Activated T-helper 17 cell treated with anti-CD3 and anti-CD28 coated beads, Interleukin-2, amount 50 U/mL, for 72 hours (primary cell): ENCODE measurements around the gene CSAG2. TPM values are rescaled to one million over a fixed set of nuclear protein-coding genes. Genes with fewer than 3 reads are reported as not detected.
"Not testable (repeated sequence)": the region's sequence is repeated elsewhere in the genome, so short reads cannot be mapped to it uniquely, and the experiment has no call there.

Experiments
- ATAC-seq: fragments of 150-1000 bp; cut with Tn5 transposase; replicated peaks from 2 replicates; pipeline ENCODE4 v1.10.0; 2021; ENCODE audit warnings: mild to moderate bottlenecking, moderate library complexity
- H3K27ac Mint-ChIP-seq: one replicate; pipeline ENCODE4 v1.8.0; 2022; ENCODE audit warnings: mixed read lengths
- H3K27me3 Mint-ChIP-seq: one replicate; pipeline ENCODE4 v1.8.0; 2022; ENCODE audit warnings: mixed read lengths
- H3K36me3 Mint-ChIP-seq: one replicate; pipeline ENCODE4 v1.8.0; 2022; ENCODE audit warnings: low read depth, mild to moderate bottlenecking, mixed read lengths
- H3K4me1 Mint-ChIP-seq: one replicate; pipeline ENCODE4 v1.8.0; 2022; ENCODE audit warnings: mixed read lengths
- H3K4me3 Mint-ChIP-seq: one replicate; pipeline ENCODE4 v1.8.0; 2022; ENCODE audit warnings: mild to moderate bottlenecking, mixed read lengths
- H3K9me3 Mint-ChIP-seq: one replicate; pipeline ENCODE4 v1.8.0; 2022; ENCODE audit warnings: mixed read lengths
- total RNA-seq, 2 donors: library from RNA; stranded (reverse); gene quantifications; one replicate each; pipeline ENCODE4 v1.2.3, GENCODE V29; 2022

CSAG2 gene
- total RNA-seq, 2 donors from 2014 or later: not detected

DNA sequence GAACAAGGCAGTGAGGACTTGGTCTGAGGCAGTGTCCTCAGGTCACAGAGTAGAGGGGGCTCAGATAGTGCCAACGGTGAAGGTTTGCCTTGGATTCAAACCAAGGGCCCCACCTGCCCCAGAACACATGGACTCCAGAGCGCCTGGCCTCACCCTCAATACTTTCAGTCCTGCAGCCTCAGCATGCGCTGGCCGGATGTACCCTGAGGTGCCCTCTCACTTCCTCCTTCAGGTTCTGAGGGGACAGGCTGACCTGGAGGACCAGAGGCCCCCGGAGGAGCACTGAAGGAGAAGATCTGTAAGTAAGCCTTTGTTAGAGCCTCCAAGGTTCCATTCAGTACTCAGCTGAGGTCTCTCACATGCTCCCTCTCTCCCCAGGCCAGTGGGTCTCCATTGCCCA, 8.7 kb downstream of the CSAG2 start:
- ATAC-seq, H3K4me1 Mint-ChIP-seq, H3K27me3 Mint-ChIP-seq, H3K27ac Mint-ChIP-seq, H3K36me3 Mint-ChIP-seq, H3K9me3 Mint-ChIP-seq, H3K4me3 Mint-ChIP-seq: not testable (repeated sequence)

DNA sequence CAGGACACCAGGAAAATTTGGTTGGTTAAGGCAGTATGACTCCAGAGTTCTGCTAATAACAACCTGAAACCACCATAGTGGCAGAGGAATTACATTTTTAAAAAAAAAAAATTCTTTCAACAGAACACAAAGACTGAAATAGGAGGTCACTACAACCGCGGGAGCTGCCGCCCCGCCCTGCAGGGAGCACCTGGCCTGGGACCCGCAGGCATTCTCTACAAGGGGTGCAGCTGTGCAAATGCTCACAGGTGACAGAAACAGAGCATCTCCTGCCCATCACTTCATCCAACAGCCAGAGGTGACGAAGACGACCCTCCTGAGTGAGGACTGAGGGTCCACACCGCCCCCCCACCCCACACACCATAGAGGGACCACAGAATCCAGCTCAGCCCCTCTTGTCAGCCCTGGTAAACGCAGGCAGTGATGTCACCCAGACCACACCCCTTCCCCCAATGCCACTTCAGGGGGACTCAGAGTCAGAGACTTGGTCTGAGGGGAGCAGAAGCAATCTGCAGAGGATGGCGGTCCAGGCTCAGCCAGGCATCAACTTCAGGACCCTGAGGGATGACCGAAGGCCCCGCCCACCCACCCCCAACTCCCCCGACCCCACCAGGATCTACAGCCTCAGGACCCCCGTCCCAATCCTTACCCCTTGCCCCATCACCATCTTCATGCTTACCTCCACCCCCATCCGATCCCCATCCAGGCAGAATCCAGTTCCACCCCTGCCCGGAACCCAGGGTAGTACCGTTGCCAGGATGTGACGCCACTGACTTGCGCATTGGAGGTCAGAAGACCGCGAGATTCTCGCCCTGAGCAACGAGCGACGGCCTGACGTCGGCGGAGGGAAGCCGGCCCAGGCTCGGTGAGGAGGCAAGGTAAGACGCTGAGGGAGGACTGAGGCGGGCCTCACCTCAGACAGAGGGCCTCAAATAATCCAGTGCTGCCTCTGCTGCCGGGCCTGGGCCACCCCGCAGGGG, 10.8 kb downstream of the CSAG2 start, which contains the start of gene MAGEA3:
TSS of gene MAGEA3 (plus strand) at position 843 of the 980 bp plus-strand sequence. CDS start 2,039 bp downstream, outside the sequence.
- not testable (repeated sequence) for H3K9me3 Mint-ChIP-seq, H3K27me3 Mint-ChIP-seq, H3K36me3 Mint-ChIP-seq, H3K4me1 Mint-ChIP-seq, H3K4me3 Mint-ChIP-seq, ATAC-seq, H3K27ac Mint-ChIP-seq

DNA sequence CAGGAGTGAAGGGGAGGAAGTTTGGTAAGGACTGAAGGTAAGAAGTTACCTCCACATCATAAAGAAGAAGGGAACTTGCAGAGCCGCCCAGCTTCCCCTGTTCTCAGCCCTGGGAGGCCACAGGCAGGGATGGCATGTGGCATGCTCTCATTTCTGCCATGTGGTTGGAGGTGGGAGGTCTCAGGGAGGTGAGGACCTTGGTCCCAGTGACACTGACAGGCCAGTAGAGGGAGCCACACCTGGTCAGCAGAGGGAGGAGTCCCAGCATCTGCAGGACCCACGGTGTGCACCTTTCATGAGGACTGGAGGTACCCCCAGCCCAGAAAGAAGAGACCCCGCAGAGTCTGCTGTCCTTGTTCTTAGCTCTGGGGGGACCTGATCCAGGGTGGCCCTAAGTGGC, 28.1 kb downstream of the CSAG2 start:
- not testable (repeated sequence) for H3K36me3 Mint-ChIP-seq, H3K27me3 Mint-ChIP-seq, H3K9me3 Mint-ChIP-seq, H3K4me3 Mint-ChIP-seq, H3K27ac Mint-ChIP-seq, H3K4me1 Mint-ChIP-seq
- peak; percentile 52 for ATAC-seq

DNA sequence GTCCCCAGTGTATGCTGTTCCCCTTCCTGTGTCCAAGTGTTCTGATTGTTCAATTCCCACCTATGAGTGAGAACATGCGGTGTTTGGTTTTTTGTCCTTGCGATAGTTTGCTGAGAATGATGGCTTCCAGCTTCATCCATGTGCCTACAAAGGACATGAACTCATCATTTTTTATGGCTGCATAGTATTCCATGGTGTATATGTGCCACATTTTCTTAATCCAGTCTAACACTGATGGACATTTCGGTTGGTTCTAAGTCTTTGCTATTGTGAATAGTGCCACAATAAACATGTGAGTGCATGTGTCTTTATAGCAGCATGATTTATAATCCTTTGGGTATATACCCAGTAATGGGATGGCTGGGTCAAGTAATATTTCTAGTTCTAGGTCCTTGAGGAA, 34.4 kb downstream of the CSAG2 start:
- not testable (repeated sequence) for H3K27ac Mint-ChIP-seq

DNA sequence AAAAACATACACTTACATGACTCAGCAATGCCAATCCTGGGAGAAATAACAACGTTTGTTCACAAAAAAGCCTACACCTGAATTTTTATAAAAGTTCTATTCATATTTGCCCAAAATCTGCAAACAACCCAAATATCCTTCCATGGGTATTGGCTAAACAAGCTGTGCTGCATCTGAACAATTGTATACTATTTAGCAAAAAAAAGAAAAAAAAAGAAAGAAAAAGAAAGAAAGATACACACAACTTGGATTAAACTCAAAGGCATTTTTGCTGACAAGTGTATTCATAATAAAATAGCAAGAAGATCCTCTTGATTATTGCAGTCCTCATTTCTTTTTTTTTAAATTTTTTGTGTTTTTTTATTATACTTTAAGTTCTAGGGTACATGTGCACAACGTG, 34.9 kb downstream of the CSAG2 start:
- Mint-ChIP-seq H3K9me3 (no peaks in the 10 kb centered on the region), H3K4me1 (no peaks in the 10 kb centered on the region), H3K36me3 (no peaks in the 10 kb centered on the region), H3K27me3 (peaks cover 6% of the 10 kb centered on the region), H3K4me3 (no peak overlapping the region), H3K27ac (no peak overlapping the region)
- ATAC-seq: no peak

More for the DNA sequence above, 34.4 kb downstream of the CSAG2 start:
- not testable (repeated sequence) for H3K9me3 Mint-ChIP-seq, H3K4me3 Mint-ChIP-seq, H3K27me3 Mint-ChIP-seq, ATAC-seq, H3K4me1 Mint-ChIP-seq, H3K36me3 Mint-ChIP-seq

- H3K27me3 Mint-ChIP-seq: peaks cover 4% of the 10 kb centered on the region
- no peak for ATAC-seq
- H3K9me3 Mint-ChIP-seq: peaks cover 4% of the 10 kb centered on the region
- H3K36me3 Mint-ChIP-seq: no peaks in the 10 kb centered on the region
- no peaks in the 10 kb centered on the region for H3K4me1 Mint-ChIP-seq
- no peak overlapping the region for H3K4me3 Mint-ChIP-seq
- H3K27ac Mint-ChIP-seq: no peak overlapping the region
Observed at GRCh38 chrX:152663086-152663485, 46.0 kb downstream of the CSAG2 start.

DNA sequence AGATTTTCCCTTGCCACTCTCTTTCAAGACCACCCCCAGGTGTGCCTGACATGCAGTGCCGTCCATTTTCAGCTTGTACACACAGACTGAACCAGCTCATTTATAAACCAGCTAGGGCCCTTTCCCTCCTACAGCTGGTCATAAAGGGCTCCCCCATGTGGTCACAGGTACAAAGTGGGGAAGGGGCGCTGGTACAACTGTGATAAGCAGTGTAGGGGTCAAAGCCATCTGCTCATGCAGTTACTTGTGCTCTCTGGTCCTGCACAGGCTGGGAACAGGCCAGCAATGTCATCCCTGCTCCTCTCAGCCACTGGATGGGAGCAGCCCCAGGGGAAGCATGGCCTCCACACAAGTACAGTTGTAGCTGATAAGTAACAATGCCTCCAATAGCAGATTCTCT, 50.8 kb downstream of the CSAG2 start:
- Mint-ChIP-seq H3K4me1 (no peaks in the 10 kb centered on the region), H3K9me3 (no peaks in the 10 kb centered on the region), H3K27ac (no peak overlapping the region), H3K4me3 (no peak overlapping the region), H3K36me3 (no peaks in the 10 kb centered on the region), H3K27me3 (peaks cover 3% of the 10 kb centered on the region)
- no peak for ATAC-seq

Other genes starting within 250 kb of the CSAG2 start
- under 1 TPM in 1 of 2 donors, not detected in 1; 0.05 TPM for gene GABRQ, start 71.4 kb downstream of the CSAG2 start, total RNA-seq
- gene MAGEA3, start 10.5 kb downstream of the CSAG2 start, total RNA-seq: not detected
- gene MAGEA2B, start 5.4 kb upstream of the CSAG2 start, total RNA-seq: not detected
- gene CSAG1, start 24.4 kb upstream of the CSAG2 start, total RNA-seq: not detected
- gene MAGEA12, start 24.5 kb upstream of the CSAG2 start, total RNA-seq: not detected
- gene MAGEA2, start 44.6 kb upstream of the CSAG2 start, total RNA-seq: not detected
- gene CSAG3, start 49.9 kb upstream of the CSAG2 start, total RNA-seq: under 1 TPM in 1 of 2 donors, not detected in 1; 0.32 TPM
- not detected for gene MAGEA6, start 60.4 kb upstream of the CSAG2 start, total RNA-seq
- gene CETN2, start 121.5 kb upstream of the CSAG2 start, total RNA-seq: 1 to 10 TPM; 5.2 to 7.0 TPM
- gene NSDHL, start 121.8 kb upstream of the CSAG2 start, total RNA-seq: 10 to 100 TPM; 12.2 to 20.2 TPM
- 1 to 10 TPM; 2.3 TPM for gene ZNF185, start 188.8 kb upstream of the CSAG2 start, total RNA-seq